Esophagus squamous epithelium (tissue), 4 donors: ENCODE results near the gene TAP1.

Source experiments
- POLR2A ChIP-seq, 4 donors: fragments of 450-650 bp; IDR thresholded peaks; one replicate each; pipeline ENCODE4 v1.6.1; 2017; ENCODE audit warnings: antibody characterized with exemption in 4 of 4, mild to moderate bottlenecking in 4 of 4, moderate library complexity in 3 of 4
- TF ChIP-seq, protein P1 (sequence below), 6 experiments: fragments of 450-650 bp in 4 of 6; fragments of 200-600 bp in 2 of 6; sonication (generic) in 2 of 6; IDR thresholded peaks; one replicate each; pipeline ENCODE4 v1.5.1; 2016 to 2019; ENCODE audit warnings: antibody characterized with exemption in 6 of 6, mild to moderate bottlenecking in 4 of 6, moderate library complexity in 4 of 6

DNA sequence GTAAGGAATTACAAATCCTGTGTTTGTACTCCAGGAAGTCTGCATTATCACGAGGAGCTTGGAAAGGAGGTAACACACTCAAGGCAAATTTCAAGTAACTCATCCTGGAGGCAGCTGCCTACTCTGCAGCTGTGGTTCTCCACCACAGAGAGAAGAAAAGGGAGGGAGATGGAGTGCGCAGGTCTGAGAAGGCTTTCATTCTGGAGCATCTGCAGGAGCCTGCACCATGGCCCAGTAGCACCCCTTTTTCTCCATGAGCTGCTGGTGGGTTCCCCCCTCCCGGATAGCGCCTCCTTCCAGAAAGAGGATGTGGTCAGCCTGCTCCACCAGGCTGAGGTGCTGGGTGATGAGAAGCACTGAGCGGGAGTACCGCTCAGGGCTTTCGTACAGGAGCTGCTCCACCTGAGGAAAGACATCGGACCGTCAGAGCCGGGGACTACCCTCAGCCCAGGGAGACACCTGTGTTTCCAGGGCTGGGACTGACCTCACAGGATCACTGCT is 8.1 kb downstream of the TAP1 start:
- TF ChIP-seq POLR2A (IDR thresholded peaks at IDR 0.05), result no peak
- TF ChIP-seq, protein P1, sequence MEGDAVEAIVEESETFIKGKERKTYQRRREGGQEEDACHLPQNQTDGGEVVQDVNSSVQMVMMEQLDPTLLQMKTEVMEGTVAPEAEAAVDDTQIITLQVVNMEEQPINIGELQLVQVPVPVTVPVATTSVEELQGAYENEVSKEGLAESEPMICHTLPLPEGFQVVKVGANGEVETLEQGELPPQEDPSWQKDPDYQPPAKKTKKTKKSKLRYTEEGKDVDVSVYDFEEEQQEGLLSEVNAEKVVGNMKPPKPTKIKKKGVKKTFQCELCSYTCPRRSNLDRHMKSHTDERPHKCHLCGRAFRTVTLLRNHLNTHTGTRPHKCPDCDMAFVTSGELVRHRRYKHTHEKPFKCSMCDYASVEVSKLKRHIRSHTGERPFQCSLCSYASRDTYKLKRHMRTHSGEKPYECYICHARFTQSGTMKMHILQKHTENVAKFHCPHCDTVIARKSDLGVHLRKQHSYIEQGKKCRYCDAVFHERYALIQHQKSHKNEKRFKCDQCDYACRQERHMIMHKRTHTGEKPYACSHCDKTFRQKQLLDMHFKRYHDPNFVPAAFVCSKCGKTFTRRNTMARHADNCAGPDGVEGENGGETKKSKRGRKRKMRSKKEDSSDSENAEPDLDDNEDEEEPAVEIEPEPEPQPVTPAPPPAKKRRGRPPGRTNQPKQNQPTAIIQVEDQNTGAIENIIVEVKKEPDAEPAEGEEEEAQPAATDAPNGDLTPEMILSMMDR (IDR thresholded peaks at IDR 0.05), result no peak
